Vagina (tissue), 2 donors: ENCODE results near the gene MAVS. TPM values are rescaled to one million over a fixed set of nuclear protein-coding genes. Genes with fewer than 3 reads are reported as not detected.

Experiments used
- DNase-seq, 2 donors: peaks; one replicate each; pipeline ENCODE4 v3.0.0-alpha.2; 2017; ENCODE audit errors: extremely low spot score in 2 of 2
- H3K27ac ChIP-seq: fragments of 200-600 bp; sonication (generic); one replicate; pipeline ENCODE4 v1.5.1; 2019
- H3K27me3 ChIP-seq: fragments of 200-600 bp; sonication (generic); one replicate; pipeline ENCODE4 v1.5.1; 2019
- H3K36me3 ChIP-seq, 2 donors: fragments of 200-600 bp; sonication (generic); one replicate each; pipeline ENCODE4 v1.5.1; 2017 to 2019
- H3K4me1 ChIP-seq: fragments of 200-600 bp; sonication (generic); one replicate; pipeline ENCODE4 v1.5.1; 2019
- H3K4me3 ChIP-seq, 2 donors: fragments of 200-600 bp; sonication (generic); 1 replicate in 1 of 2; 2 replicates in 1 of 2; pipeline ENCODE4 v1.5.1; 2016 to 2019
- H3K9me3 ChIP-seq: fragments of 200-600 bp; sonication (generic); one replicate; pipeline ENCODE4 v1.5.1; 2019
- CTCF ChIP-seq, 3 experiments: fragments of 450-650 bp in 2 of 3; fragments of 200-600 bp in 1 of 3; sonication (generic) in 1 of 3; IDR thresholded peaks; one replicate each; pipeline ENCODE4 v1.5.1; 2017 to 2019; ENCODE audit warnings: antibody characterized with exemption in 3 of 3, mild to moderate bottlenecking in 2 of 3, moderate library complexity in 2 of 3
- POLR2A ChIP-seq, 2 donors: fragments of 450-650 bp; IDR thresholded peaks; one replicate each; pipeline ENCODE4 v1.6.1; 2017; ENCODE audit warnings: antibody characterized with exemption in 2 of 2, mild to moderate bottlenecking in 2 of 2, moderate library complexity in 2 of 2
- POLR2AphosphoS5 ChIP-seq, 2 donors: sonication (generic); formaldehyde crosslinking; IDR thresholded peaks; one replicate each; pipeline ENCODE4 v1.9.0; 2017; ENCODE audit warnings: antibody characterized with exemption in 2 of 2, mild to moderate bottlenecking in 2 of 2, low read depth in 1 of 2; ENCODE audit not compliant: insufficient read depth in 1 of 2
- intact Hi-C: fragments of 100-400 bp; cut with DNase I; formaldehyde crosslinking; loops from one replicate; pipeline ENCODE4 v1.15.1; 2023
- microRNA counts, 2 donors: library from miRNA; unstranded; fragments of <30 nt; microRNA quantifications; one replicate each; lab custom pipeline; 2016 to 2017
- microRNA-seq: library from miRNA; unstranded; fragments of <30 nt; microRNA quantifications from one replicate; pipeline ENCODE4, GENCODE V29; 2017; ENCODE audit warnings: borderline number of aligned reads, borderline replicate concordance
- small RNA-seq: library from RNA; depleted of rRNA; stranded (forward); fragments of <200 nt; gene quantifications from one replicate; pipeline ENCODE3, GENCODE V24; 2016
- total RNA-seq: library from RNA; depleted of rRNA; stranded (reverse); fragments of >200 nt; gene quantifications from one replicate; pipeline ENCODE4 v1.2.3, GENCODE V29; 2016

MAVS gene
- total RNA-seq, 1 donor from 2014 or later = 22.1 TPM

- H3K4me3 ChIP-seq = no peak overlapping the region
- peaks cover 35% of the 10 kb centered on the region for H3K4me1 ChIP-seq
- no peak for TF ChIP-seq POLR2A (IDR thresholded peaks at IDR 0.05)
- TF ChIP-seq POLR2AphosphoS5 (IDR thresholded peaks at IDR 0.05; ENCODE audit: insufficient read depth in 1 of 2, low read depth in 1 of 2) = no peak
- TF ChIP-seq CTCF (IDR thresholded peaks at IDR 0.05) = no peak
- no peak for DNase-seq
- peaks cover 0 to 41% of the 10 kb centered on the region in 2 donors for H3K36me3 ChIP-seq
- H3K9me3 ChIP-seq = no peaks in the 10 kb centered on the region
- intact Hi-C loops = no loop called here
- no peak overlapping the region for H3K27ac ChIP-seq
- H3K27me3 ChIP-seq = no peaks in the 10 kb centered on the region
Measured at GRCh38 chr20:3925113-3925695, 78.6 kb downstream of the MAVS start.

MicroRNAs within 50 kb of the gene (microRNA counts, 767-probe panel; counts per million panel counts)
- microRNA hsa-miR-103a-3p (lab: Ali Mortazavi, UCI) = 238 to 261 counts per million in 2 donors

Small RNAs within 50 kb of the gene (microRNA-seq; reads per million reads assigned to microRNA genes)
- gene MIR103A2 (not detected), gene MIR103B2 (not detected)

Small RNAs within 50 kb of the gene (small RNA-seq; reads per million reads assigned to genes)
- gene MIR103A2 = not detected

Other genes with a start within 250 kb of the MAVS start
- not detected for gene GFRA4, start 183.4 kb upstream of the MAVS start, total RNA-seq
- 119 TPM for gene ADAM33, start 164.8 kb upstream of the MAVS start, total RNA-seq
- gene SIGLEC1, start 134.2 kb upstream of the MAVS start, total RNA-seq = 8.8 TPM
- gene HSPA12B, start 114.1 kb upstream of the MAVS start, total RNA-seq = 21.6 TPM
- gene ADISSP, start 79.1 kb upstream of the MAVS start, total RNA-seq = 16.0 TPM
- not detected for gene SPEF1, start 65.4 kb upstream of the MAVS start, total RNA-seq
- gene CENPB, start 60.1 kb upstream of the MAVS start, total RNA-seq = 62.9 TPM
- gene CDC25B, start 50.5 kb upstream of the MAVS start, total RNA-seq = 26.5 TPM
- gene AP5S1, start 26.3 kb upstream of the MAVS start, total RNA-seq = 6.1 TPM
- 53.5 TPM for gene PANK2, start 42.6 kb downstream of the MAVS start, total RNA-seq
- gene RNF24, start 168.7 kb downstream of the MAVS start, total RNA-seq = 15.5 TPM